ENCODE measurements around the gene APOE. TPM values are rescaled to one million over a fixed set of nuclear protein-coding genes. Genes with fewer than 3 reads are reported as not detected.

The APOE gene
- total and polyA plus RNA-seq, 2 donors (not counting 3 experiments of a cell fraction or from before 2014, with no cell fraction given): 3.3 to 6.2 TPM

GRCh38 chr19:44903602-44904425, 1.8 kb upstream of the APOE start:
- no TSS peak for BruUV-seq (replicated peaks)
- no peaks in the 10 kb centered on the region for H3K9me1 ChIP-seq (replicated peaks; ENCODE audit: control insufficient read depth, extremely low read depth, insufficient read depth, low read length)
- H2AFZ ChIP-seq (ENCODE audit: low read depth, low read length): no peak overlapping the region
- POLR2A ChIA-PET: no interaction called here
- H3K36me3 ChIP-seq (ENCODE audit: control insufficient read depth in 2 of 2, extremely low read depth in 1 of 2, insufficient read depth in 2 of 2, low read length in 2 of 2): peaks cover 0 to 6% of the 10 kb centered on the region in 2 experiments
- H3K4me1 ChIP-seq (ENCODE audit: control insufficient read depth, extremely low read depth, insufficient read depth, low read length): peaks cover 5% of the 10 kb centered on the region
- CTCF ChIA-PET: interaction anchor here (0.6 to 5.1 kb wide), 9 partner anchors 9 to 435 kb away, joined by 3 to 62 read pairs (median 5); partner anchors contain the start of genes CLPTM1 and TOMM40
- H3K9ac ChIP-seq (replicated peaks; ENCODE audit: extremely low read depth, insufficient read depth, low read length): no peak overlapping the region
- no peaks in the 10 kb centered on the region for H4K20me1 ChIP-seq (replicated peaks; ENCODE audit: control insufficient read depth, extremely low read depth, insufficient read depth, low read length)
- TF ChIP-seq JUN (IDR thresholded peaks at IDR 0.05; ENCODE audit: borderline replicate concordance, insufficient read depth, insufficient read length, low read depth) (no peak), MYC (IDR thresholded peaks at IDR 0.05; ENCODE audit: low read depth, low read length) (no peak), POLR2A (IDR thresholded peaks at IDR 0.05; ENCODE audit: low read depth, low read length) (peak; percentile 7), GATA2 (IDR thresholded peaks at IDR 0.05; ENCODE audit: insufficient read depth, insufficient read length, low read depth, low read length) (no peak), MAX (IDR thresholded peaks at IDR 0.05; ENCODE audit: insufficient read depth, insufficient read length) (no peak), POLR2AphosphoS5 (IDR thresholded peaks at IDR 0.05; ENCODE audit: insufficient read depth, low read depth, low read length) (peak; percentile 38), EZH2 (IDR thresholded peaks at IDR 0.05; ENCODE audit: borderline replicate concordance, low read depth, low read length, severe bottlenecking) (no peak), CTCF (IDR thresholded peaks at IDR 0.05; ENCODE audit: extremely low read depth in 1 of 2, insufficient read depth in 1 of 2, low read depth in 1 of 2, low read length in 2 of 2) (peak; percentile 98 to 99)
- H3K4me2 ChIP-seq (ENCODE audit: insufficient read depth, low read length): no peak overlapping the region
- H3K4me3 ChIP-seq (replicated peaks in 1 of 3; ENCODE audit: insufficient read depth in 1 of 3, low read depth in 1 of 3, low read length in 3 of 3): no peak overlapping the region
- DNase-seq (ENCODE audit: low read depth, low spot score): peak; percentile 73
- intact Hi-C loops (cut with micrococcal nuclease): loop anchor here (1.0 kb wide), 2 partner anchors 14 to 47 kb away; no protein-coding TSS in a partner anchor
- peak; percentile 89 for FAIRE-seq
- dilution Hi-C loops (cut with MboI; ENCODE audit: extremely low pct_ligation_motif_present, low sequenced_read_pairs): no loop called here
- no peaks in the 10 kb centered on the region for H3K79me2 ChIP-seq (ENCODE audit: control insufficient read depth, insufficient read depth, low read length)
- no peaks in the 10 kb centered on the region for H3K9me3 ChIP-seq (replicated peaks; ENCODE audit: control insufficient read depth, insufficient read depth, low read length)
- peaks cover 9 to 11% of the 10 kb centered on the region in 2 experiments for H3K27me3 ChIP-seq (ENCODE audit: control insufficient read depth in 2 of 2, insufficient read depth in 2 of 2, low read length in 2 of 2)
- no peak overlapping the region for H3K27ac ChIP-seq (ENCODE audit: insufficient read depth, low read depth, low read length)

All from endothelial cell of umbilical vein (primary cell).